Sigmoid colon (tissue), 7 donors: Measurements from ENCODE around the gene EMP3. TPM values are rescaled to one million over a fixed set of nuclear protein-coding genes. Genes with fewer than 3 reads are reported as not detected.

ENCODE experiments used
- DNase-seq: peaks from one replicate; pipeline ENCODE4 v3.0.0-alpha.2; 2019
- H3K27ac ChIP-seq, 4 donors: fragments of 200-600 bp; sonication (generic); one replicate each; pipeline ENCODE4 v1.5.1; 2016 to 2019; ENCODE audit warnings: mild to moderate bottlenecking in 1 of 4
- H3K27me3 ChIP-seq, 3 donors: fragments of 200-600 bp; sonication (generic); one replicate each; pipeline ENCODE4 v1.5.1; 2019; ENCODE audit warnings: mild to moderate bottlenecking in 1 of 3
- H3K36me3 ChIP-seq, 4 donors: fragments of 200-600 bp; sonication (generic); one replicate each; pipeline ENCODE4 v1.5.1; 2016 to 2019
- H3K4me1 ChIP-seq, 4 donors: fragments of 200-600 bp; sonication (generic); one replicate each; pipeline ENCODE4 v1.5.1; 2017 to 2019
- H3K4me3 ChIP-seq, 4 donors: fragments of 200-600 bp; sonication (generic); one replicate each; pipeline ENCODE4 v1.5.1; 2017 to 2019; ENCODE audit warnings: mild to moderate bottlenecking in 2 of 4, moderate library complexity in 1 of 4
- H3K9me3 ChIP-seq, 4 donors: fragments of 200-600 bp in 3 of 4; sonication (generic) in 3 of 4; one replicate each; pipeline versions ENCODE4 v1.5.1 to v1.6.1; 2013 to 2019
- CTCF ChIP-seq, 4 experiments: fragments of 450-650 bp in 3 of 4; fragments of 200-600 bp in 1 of 4; IDR thresholded peaks; one replicate each; pipeline ENCODE4 v1.5.1; 2016 to 2019; ENCODE audit warnings: antibody characterized with exemption in 4 of 4, mild to moderate bottlenecking in 3 of 4, moderate library complexity in 2 of 4
- EP300 ChIP-seq, 4 donors: sonication (generic); formaldehyde crosslinking; IDR thresholded peaks; one replicate each; pipeline ENCODE4 v1.6.1; 2017; ENCODE audit warnings: antibody characterized with exemption in 4 of 4
- POLR2A ChIP-seq, 2 donors: fragments of 450-650 bp; IDR thresholded peaks; one replicate each; pipeline ENCODE4 v1.6.1; 2016; ENCODE audit warnings: antibody characterized with exemption in 2 of 2, mild to moderate bottlenecking in 2 of 2, moderate library complexity in 2 of 2
- POLR2AphosphoS5 ChIP-seq, 4 donors: sonication (generic); formaldehyde crosslinking; IDR thresholded peaks; one replicate each; pipeline ENCODE4 v1.6.1; 2017; ENCODE audit warnings: antibody characterized with exemption in 4 of 4
- WGBS, 2 donors: extraction: QIAGEN DNeasy Blood & Tissue Kit; methylation state at CpG; one replicate each; pipeline ENCODE4 v1.1.7; 2013; 5-methylcytosine and 5-hydroxymethylcytosine counted together
- intact Hi-C: fragments of 100-400 bp; cut with DNase I; formaldehyde crosslinking; loops from one replicate; pipeline ENCODE4 v1.15.1; 2023
- polyA plus RNA-seq, 3 donors: library from polyadenylated mRNA; stranded (reverse); fragments of 200-250 nt; gene quantifications; one replicate each; pipeline ENCODE4 v1.2.3, GENCODE V29; 2013
- total RNA-seq, 4 donors: library from RNA; depleted of rRNA; stranded (reverse); fragments of >200 nt; gene quantifications; one replicate each; pipeline ENCODE4 v1.1.0, GENCODE V29; 2016
- donor health status: healthy with polysubstance abuse.
- donor health status: Bipolar disorder and iron deficiency.
- donor health status: healthy.

The EMP3 gene
- total and polyA plus RNA-seq, 7 donors = 21.7 to 77.1 (median 60.4) TPM

GRCh38 chr19:48341515-48342413, 16.4 kb downstream of the EMP3 start:
- H3K4me1 ChIP-seq = no peaks in the 10 kb centered on the region
- no peak for DNase-seq
- 97% methylated on average over 10 of the region's 10 CpGs for WGBS, 2 donors
- no peaks in the 10 kb centered on the region for H3K9me3 ChIP-seq
- TF ChIP-seq POLR2A (IDR thresholded peaks at IDR 0.05) (no peak), CTCF (IDR thresholded peaks at IDR 0.05) (no peak), POLR2AphosphoS5 (IDR thresholded peaks at IDR 0.05) (no peak), EP300 (IDR thresholded peaks at IDR 0.05) (no peak)
- H3K27ac ChIP-seq = no peak overlapping the region
- peaks cover 0 to 12% (median 0%) of the 10 kb centered on the region in 4 donors for H3K36me3 ChIP-seq
- H3K27me3 ChIP-seq = no peaks in the 10 kb centered on the region
- intact Hi-C loops = no loop called here
- no peak overlapping the region for H3K4me3 ChIP-seq

GRCh38 chr19:48342414-48342738, 17.0 kb downstream of the EMP3 start:
- H3K27ac ChIP-seq = no peak overlapping the region
- no peak overlapping the region for H3K4me3 ChIP-seq
- WGBS, 2 donors = 95 to 96% methylated on average over 20 of the region's 20 CpGs
- H3K27me3 ChIP-seq = no peaks in the 10 kb centered on the region
- DNase-seq = no peak
- TF ChIP-seq CTCF (IDR thresholded peaks at IDR 0.05) = no peak
- no peak for TF ChIP-seq EP300 (IDR thresholded peaks at IDR 0.05)
- H3K9me3 ChIP-seq = no peaks in the 10 kb centered on the region
- intact Hi-C loops = no loop called here
- H3K36me3 ChIP-seq = peaks cover 0 to 12% (median 0%) of the 10 kb centered on the region in 4 donors
- H3K4me1 ChIP-seq = no peaks in the 10 kb centered on the region

- DNase-seq = no peak
- Histone ChIP-seq H3K36me3 (peaks cover 0 to 12% (median 0%) of the 10 kb centered on the region in 4 donors), H3K4me3 (no peak overlapping the region), H3K27ac (no peak overlapping the region), H3K27me3 (no peaks in the 10 kb centered on the region), H3K9me3 (no peaks in the 10 kb centered on the region), H3K4me1 (peaks cover 0 to 2% (median 0%) of the 10 kb centered on the region in 4 donors)
- intact Hi-C loops = no loop called here
- 94 to 96% methylated on average over 23 of the region's 23 CpGs for WGBS, 2 donors
- TF ChIP-seq POLR2AphosphoS5 (IDR thresholded peaks at IDR 0.05) (no peak), POLR2A (IDR thresholded peaks at IDR 0.05) (no peak), EP300 (IDR thresholded peaks at IDR 0.05) (no peak), CTCF (IDR thresholded peaks at IDR 0.05) (no peak)
Observed at GRCh38 chr19:48342841-48343540, 17.6 kb downstream of the EMP3 start.

GRCh38 chr19:48344892-48345291, 19.5 kb downstream of the EMP3 start:
- Histone ChIP-seq H3K4me1 (peaks cover 0 to 5% (median 0%) of the 10 kb centered on the region in 4 donors), H3K9me3 (no peaks in the 10 kb centered on the region), H3K27ac (no peak overlapping the region), H3K36me3 (peaks cover 0 to 12% (median 0%) of the 10 kb centered on the region in 4 donors), H3K4me3 (no peak overlapping the region), H3K27me3 (no peaks in the 10 kb centered on the region)
- 98 to 99% methylated on average over 6 of the region's 6 CpGs for WGBS, 2 donors
- TF ChIP-seq POLR2AphosphoS5 (IDR thresholded peaks at IDR 0.05) (no peak), POLR2A (IDR thresholded peaks at IDR 0.05) (no peak), CTCF (IDR thresholded peaks at IDR 0.05) (no peak), EP300 (IDR thresholded peaks at IDR 0.05) (no peak)
- DNase-seq = no peak
- intact Hi-C loops = no loop called here
